OCI-LY7 (cell line): ENCODE results near the gene CASZ1. TPM values are rescaled to one million over a fixed set of nuclear protein-coding genes. Genes with fewer than 3 reads are reported as not detected.

Experiments used
- BruUV-seq: library from RNA; stranded (reverse); fragments of 400-500 nt; replicated peaks from 2 replicates; lab custom pipeline; 2021; lab: Mats Ljungman, UMichigan
- CTCF ChIA-PET: fragments of 300-600 bp; sonication (Branson Sonifier 250); formaldehyde crosslinking; loops from one replicate; lab custom pipeline; 2022; ENCODE audit warnings: antibody characterized with exemption; ENCODE audit not compliant: unreplicated experiment; lab: Charles Lee
- POLR2A ChIA-PET: fragments of 300-600 bp; sonication (Branson Sonifier 250); formaldehyde crosslinking; loops from one replicate; lab custom pipeline; 2022; ENCODE audit warnings: antibody characterized with exemption; lab: Charles Lee
- DNase-seq: peaks from one replicate; pipeline ENCODE4 v3.0.0-alpha.2; 2015; ENCODE audit warnings: low spot score
- H2AFZ ChIP-seq: fragments of 200-600 bp; sonication (generic), shearing (Covaris generic); 2 replicates; pipeline ENCODE4 v1.6.1; 2014; ENCODE audit warnings: mild to moderate bottlenecking, antibody characterized with exemption, low read length, moderate library complexity
- H3K27ac ChIP-seq: fragments of 200-600 bp; sonication (generic); 2 replicates; pipeline ENCODE4 v1.5.1; 2014; ENCODE audit warnings: mixed run types, low read depth, mild to moderate bottlenecking, moderate library complexity, low read length, inconsistent platforms; ENCODE audit not compliant: poor library complexity, severe bottlenecking
- H3K36me3 ChIP-seq: fragments of 200-600 bp; sonication (generic); 2 replicates; pipeline ENCODE4 v1.6.1; 2014; ENCODE audit warnings: mild to moderate bottlenecking, antibody characterized with exemption, low read length, moderate library complexity, mixed read lengths; ENCODE audit not compliant: insufficient read depth
- H3K4me1 ChIP-seq: fragments of 200-600 bp; sonication (generic); 2 replicates; pipeline ENCODE4 v1.5.1; 2014; ENCODE audit warnings: mild to moderate bottlenecking, low read length; ENCODE audit not compliant: insufficient read depth, poor library complexity, severe bottlenecking
- H3K4me2 ChIP-seq: fragments of 200-600 bp; sonication (generic); 2 replicates; pipeline ENCODE4 v1.6.1; 2014; ENCODE audit warnings: mild to moderate bottlenecking, low read length
- H3K4me3 ChIP-seq: fragments of 200-600 bp; sonication (generic); 2 replicates; pipeline ENCODE4 v1.5.1; 2014; ENCODE audit warnings: mild to moderate bottlenecking, low read depth, low read length; ENCODE audit not compliant: poor library complexity, severe bottlenecking
- H3K79me2 ChIP-seq: fragments of 200-600 bp; sonication (generic); 2 replicates; pipeline ENCODE4 v1.6.1; 2016; ENCODE audit warnings: low read depth, mild to moderate bottlenecking, low read length, moderate library complexity, mixed read lengths; ENCODE audit not compliant: insufficient read depth
- H3K9me2 ChIP-seq: fragments of 200-600 bp; sonication (generic); 2 replicates; pipeline ENCODE4 v1.6.1; 2016; ENCODE audit warnings: mild to moderate bottlenecking, low read length, mixed read lengths; ENCODE audit not compliant: insufficient read depth
- H3K9me3 ChIP-seq: fragments of 200-600 bp; sonication (generic); 2 replicates; pipeline ENCODE4 v1.6.1; 2014; ENCODE audit warnings: mild to moderate bottlenecking, mixed run types, low read length, mixed read lengths
- H4K20me1 ChIP-seq: fragments of 200-600 bp; sonication (generic); 2 replicates; pipeline ENCODE4 v1.6.1; 2014; ENCODE audit warnings: mild to moderate bottlenecking, antibody characterized with exemption, low read length, moderate library complexity, mixed read lengths; ENCODE audit not compliant: insufficient read depth
- CTCF ChIP-seq: fragments of 200-600 bp; sonication (generic); conservative IDR thresholded peaks from 2 replicates; pipeline ENCODE4 v1.5.1; 2014; ENCODE audit warnings: mild to moderate bottlenecking, antibody characterized with exemption, low read length, moderate library complexity, mixed read lengths
- EZH2phosphoT487 ChIP-seq: fragments of 200-600 bp; sonication (generic); IDR thresholded peaks from 2 replicates; pipeline ENCODE4 v1.6.1; 2018; ENCODE audit warnings: low read depth, borderline replicate concordance, mild to moderate bottlenecking, mixed run types, antibody characterized with exemption, low read length, moderate library complexity, mixed read lengths
- intact Hi-C: fragments of 100-400 bp; cut with micrococcal nuclease; formaldehyde crosslinking; loops from one replicate; pipeline ENCODE4 v1.10.0; 2022; ENCODE audit not compliant: unreplicated experiment
- total RNA-seq, 2 experiments: library from RNA; depleted of rRNA in 1 of 2; stranded (reverse); fragments of >200 nt in 1 of 2; shearing (Covaris generic) in 1 of 2; gene quantifications; 2 replicates each; pipeline ENCODE4 v1.2.3, GENCODE V29; 2014 to 2022

CASZ1 gene
- total RNA-seq, 2 experiments from 2014 or later, result 3.3 to 3.9 TPM

DNA sequence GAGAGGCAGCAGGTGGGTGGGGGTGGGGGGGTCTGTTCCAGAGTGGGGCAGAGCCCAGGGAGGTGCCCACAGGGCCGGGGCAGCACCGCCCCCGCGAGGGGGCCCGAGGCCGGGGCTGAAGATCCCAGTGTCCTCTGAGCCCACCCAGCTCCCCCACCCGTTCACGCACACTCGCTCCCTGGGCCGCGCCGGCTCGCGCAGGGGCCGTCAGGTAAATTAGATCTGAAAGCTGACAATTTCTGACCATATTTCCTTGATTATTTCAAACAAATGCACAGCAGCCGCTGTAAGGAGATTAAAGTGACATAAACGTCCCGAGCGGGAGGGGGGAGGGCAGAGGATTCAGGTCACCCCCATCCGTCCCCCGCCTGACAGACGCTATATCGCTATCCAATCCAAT, 118.0 kb downstream of the CASZ1 start:
- H3K36me3 ChIP-seq, result no peaks in the 10 kb centered on the region
- TF ChIP-seq EZH2phosphoT487 (no peak), CTCF (no peak)
- H3K4me1 ChIP-seq, result no peaks in the 10 kb centered on the region
- H2AFZ ChIP-seq, result no peak overlapping the region
- ChIA-PET POLR2A (no interaction called here), CTCF (no interaction called here)
- H3K9me2 ChIP-seq, result no peaks in the 10 kb centered on the region
- no peaks in the 10 kb centered on the region for H3K79me2 ChIP-seq
- H3K4me2 ChIP-seq, result no peak overlapping the region
- no peaks in the 10 kb centered on the region; the same call in 1 of the 2 replicates for H4K20me1 ChIP-seq
- no TSS peak for BruUV-seq
- H3K27ac ChIP-seq, result no peak overlapping the region
- no peak for DNase-seq
- no peak overlapping the region for H3K4me3 ChIP-seq
- no peaks in the 10 kb centered on the region for H3K9me3 ChIP-seq
- intact Hi-C loops, result no loop called here

GRCh38 chr1:10677491-10678391, 118.7 kb downstream of the CASZ1 start:
- no peak overlapping the region for H2AFZ ChIP-seq
- POLR2A ChIA-PET, result no interaction called here
- CTCF ChIA-PET, result no interaction called here
- no peak for DNase-seq
- no peak overlapping the region for H3K4me2 ChIP-seq
- no peak overlapping the region for H3K4me3 ChIP-seq
- H3K9me2 ChIP-seq, result no peaks in the 10 kb centered on the region
- H3K4me1 ChIP-seq, result no peaks in the 10 kb centered on the region
- H3K9me3 ChIP-seq, result no peaks in the 10 kb centered on the region
- H3K79me2 ChIP-seq, result no peaks in the 10 kb centered on the region
- no peaks in the 10 kb centered on the region; the same call in 1 of the 2 replicates for H4K20me1 ChIP-seq
- H3K27ac ChIP-seq, result no peak overlapping the region
- H3K36me3 ChIP-seq, result no peaks in the 10 kb centered on the region
- TF ChIP-seq CTCF (no peak), EZH2phosphoT487 (no peak)
- BruUV-seq, result no TSS peak
- intact Hi-C loops, result no loop called here

- Histone ChIP-seq H3K4me3 (no peak overlapping the region), H3K4me1 (no peaks in the 10 kb centered on the region), H3K79me2 (no peaks in the 10 kb centered on the region), H3K36me3 (no peaks in the 10 kb centered on the region), H3K4me2 (no peak overlapping the region), H3K9me3 (no peaks in the 10 kb centered on the region), H3K9me2 (no peaks in the 10 kb centered on the region), H3K27ac (no peak overlapping the region), H2AFZ (no peak overlapping the region), H4K20me1 (no peaks in the 10 kb centered on the region; the same call in 1 of the 2 replicates)
- intact Hi-C loops, result no loop called here
- TF ChIP-seq CTCF, result no peak
- no peak for TF ChIP-seq EZH2phosphoT487
- CTCF ChIA-PET, result no interaction called here
- DNase-seq, result no peak
- no TSS peak for BruUV-seq
- POLR2A ChIA-PET, result no interaction called here
Observed at GRCh38 chr1:10676963-10677362, 119.5 kb downstream of the CASZ1 start.
